Measurements from ENCODE around the gene EPYC.

DNA sequence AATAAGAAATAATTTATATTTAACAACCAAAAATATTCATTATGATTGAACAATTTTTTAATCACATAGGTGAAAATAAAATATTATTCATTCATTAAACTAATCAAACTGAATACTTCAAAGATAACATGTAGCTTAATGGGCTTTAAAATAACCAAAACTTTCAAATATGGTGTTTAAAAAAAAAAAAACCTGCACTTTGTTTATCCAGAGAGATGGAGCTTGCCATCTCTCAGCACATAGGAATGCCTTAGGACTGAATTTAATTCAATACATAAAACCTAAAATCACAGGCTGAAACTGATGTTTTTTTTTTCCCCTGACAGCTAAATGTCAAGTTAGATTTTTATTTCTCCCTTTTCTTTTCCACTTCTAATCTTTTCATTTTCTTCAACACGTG, 35.4 kb downstream of the EPYC start:
- TF ChIP-seq, protein P1, sequence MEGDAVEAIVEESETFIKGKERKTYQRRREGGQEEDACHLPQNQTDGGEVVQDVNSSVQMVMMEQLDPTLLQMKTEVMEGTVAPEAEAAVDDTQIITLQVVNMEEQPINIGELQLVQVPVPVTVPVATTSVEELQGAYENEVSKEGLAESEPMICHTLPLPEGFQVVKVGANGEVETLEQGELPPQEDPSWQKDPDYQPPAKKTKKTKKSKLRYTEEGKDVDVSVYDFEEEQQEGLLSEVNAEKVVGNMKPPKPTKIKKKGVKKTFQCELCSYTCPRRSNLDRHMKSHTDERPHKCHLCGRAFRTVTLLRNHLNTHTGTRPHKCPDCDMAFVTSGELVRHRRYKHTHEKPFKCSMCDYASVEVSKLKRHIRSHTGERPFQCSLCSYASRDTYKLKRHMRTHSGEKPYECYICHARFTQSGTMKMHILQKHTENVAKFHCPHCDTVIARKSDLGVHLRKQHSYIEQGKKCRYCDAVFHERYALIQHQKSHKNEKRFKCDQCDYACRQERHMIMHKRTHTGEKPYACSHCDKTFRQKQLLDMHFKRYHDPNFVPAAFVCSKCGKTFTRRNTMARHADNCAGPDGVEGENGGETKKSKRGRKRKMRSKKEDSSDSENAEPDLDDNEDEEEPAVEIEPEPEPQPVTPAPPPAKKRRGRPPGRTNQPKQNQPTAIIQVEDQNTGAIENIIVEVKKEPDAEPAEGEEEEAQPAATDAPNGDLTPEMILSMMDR (conservative IDR thresholded peaks at IDR 0.05; ENCODE audit: low read length), result no peak
- no peak for TF ChIP-seq EZH2phosphoT487 (IDR thresholded peaks at IDR 0.05; ENCODE audit: borderline replicate concordance, low read depth, low read length)

All from OCI-LY7 (cell line).